ENCODE data around the gene SLC25A13. TPM values are rescaled to one million over a fixed set of nuclear protein-coding genes. Genes with fewer than 3 reads are reported as not detected.

The SLC25A13 gene
- total and polyA plus RNA-seq, 2 of the 8 experiments (the other 6 are each of a cell fraction or from before 2014, with no cell fraction given), result 30.8 to 85.4 TPM

- TF ChIP-seq GABPA (IDR thresholded peaks at IDR 0.05; ENCODE audit: borderline replicate concordance, insufficient read depth, low read length) (no peak), RNF2 (IDR thresholded peaks at IDR 0.05; ENCODE audit: borderline replicate concordance, low read depth, low read length, missing control alignments, poor library complexity, severe bottlenecking) (no peak), ATF2 (IDR thresholded peaks at IDR 0.05; ENCODE audit: low read length) (no peak), SIRT6 (IDR thresholded peaks at IDR 0.05; ENCODE audit: low read length) (no peak), BRCA1 (IDR thresholded peaks at IDR 0.05; ENCODE audit: low read depth, low read length) (no peak), POLR2A (IDR thresholded peaks at IDR 0.05; ENCODE audit: control extremely low read depth in 1 of 2, low read depth in 2 of 2, low read length in 2 of 2) (no peak), CHD1 (IDR thresholded peaks at IDR 0.05; ENCODE audit: low read depth, low read length) (no peak), KDM5A (IDR thresholded peaks at IDR 0.05; ENCODE audit: low read length) (no peak), NRF1 (IDR thresholded peaks at IDR 0.05; ENCODE audit: low read depth, low read length) (no peak)
- no peak overlapping the region for H2BK120ac ChIP-seq (replicated peaks; ENCODE audit: low read depth, low read length)
- H4K8ac ChIP-seq (ENCODE audit: extremely low read depth, insufficient read depth, low read length), result no peak overlapping the region
- H2AFZ ChIP-seq (ENCODE audit: low read length), result no peak overlapping the region
- no peaks in the 10 kb centered on the region for H3K36me3 ChIP-seq (ENCODE audit: control insufficient read depth in 2 of 4, insufficient read depth in 4 of 4, low read length in 3 of 4)
- no peaks in the 10 kb centered on the region for H3K27me3 ChIP-seq (replicated peaks in 1 of 4; ENCODE audit: control insufficient read depth in 3 of 4, extremely low read depth in 1 of 4, insufficient read depth in 3 of 4, low read length in 3 of 4)
- POLR2A ChIA-PET (ENCODE audit: partially characterized antibody), result no interaction called here
- H2BK5ac ChIP-seq (ENCODE audit: low read depth, low read length), result no peak overlapping the region
- H3K9me3 ChIP-seq (ENCODE audit: insufficient read depth in 2 of 2, low read depth in 1 of 2, low read length in 1 of 2), result no peaks in the 10 kb centered on the region
- no peak overlapping the region for H3K9ac ChIP-seq (replicated peaks in 1 of 4; ENCODE audit: extremely low read depth in 1 of 4, low read depth in 3 of 4, low read length in 3 of 4)
- H4K20me1 ChIP-seq (replicated peaks in 1 of 2; ENCODE audit: control insufficient read depth in 1 of 2, insufficient read depth in 2 of 2, low read length in 2 of 2), result no peaks in the 10 kb centered on the region
- no peak overlapping the region for H3K56ac ChIP-seq (replicated peaks; ENCODE audit: insufficient read length, low read depth, low read length)
- no peak for FAIRE-seq
- CTCF ChIA-PET (ENCODE audit: partially characterized antibody), result no interaction called here
- no peak overlapping the region for H3K4ac ChIP-seq (replicated peaks; ENCODE audit: insufficient read length, low read depth, low read length)
- no peak overlapping the region for H3K23ac ChIP-seq (ENCODE audit: insufficient read length)
- H2BK12ac ChIP-seq (ENCODE audit: low read depth, low read length), result no peak overlapping the region
- H2BK15ac ChIP-seq (ENCODE audit: low read length), result no peak overlapping the region
- H3K4me3 ChIP-seq (ENCODE audit: extremely low read depth in 1 of 4, insufficient read depth in 2 of 4, low read depth in 3 of 4, low read length in 4 of 4), result no peak overlapping the region
- no peak overlapping the region for H4K5ac ChIP-seq (ENCODE audit: insufficient read length, low read depth, low read length)
- no peak overlapping the region for H2BK20ac ChIP-seq (ENCODE audit: low read length)
- no peak overlapping the region for H4K91ac ChIP-seq (replicated peaks; ENCODE audit: insufficient read length, low read length)
- H2AK5ac ChIP-seq (ENCODE audit: low read depth, low read length), result no peak overlapping the region
- no peaks in the 10 kb centered on the region for H3K79me2 ChIP-seq (ENCODE audit: control insufficient read depth in 1 of 2, insufficient read depth in 2 of 2, low read length in 2 of 2)
- no peak overlapping the region for H3K14ac ChIP-seq (ENCODE audit: insufficient read length)
- no peak for DNase-seq (ENCODE audit: low read depth in 1 of 2, low spot score in 2 of 2)
- H3K4me2 ChIP-seq (ENCODE audit: insufficient read depth in 1 of 2, low read depth in 2 of 2, low read length in 2 of 2), result no peak overlapping the region
- H3K4me1 ChIP-seq (replicated peaks in 1 of 4; ENCODE audit: control insufficient read depth in 3 of 4, insufficient read depth in 4 of 4, low read length in 3 of 4), result no peaks in the 10 kb centered on the region
- H3K27ac ChIP-seq (ENCODE audit: low read depth, low read length), result no peak overlapping the region
- H3K79me1 ChIP-seq (ENCODE audit: low read depth, low read length), result no peaks in the 10 kb centered on the region
- no peak overlapping the region for H3K18ac ChIP-seq (ENCODE audit: extremely low read depth, low read length)
- no peaks in the 10 kb centered on the region for H3K23me2 ChIP-seq (ENCODE audit: low read depth, low read length)
Measured at GRCh38 chr7:96337519-96337918, 15.6 kb upstream of the SLC25A13 start.

Measured in H1 (cell line).